ENCODE data around the gene LCK. TPM values are rescaled to one million over a fixed set of nuclear protein-coding genes. Genes with fewer than 3 reads are reported as not detected.
A peak's percentile ranks its signal among the peaks of the same experiment; 100 is the strongest.

The LCK gene
- total RNA-seq, 1 experiment from 2014 or later: 37.6 TPM

GRCh38 chr1:32299327-32299726 lies 48.3 kb downstream of the LCK start:
- Mint-ChIP-seq H3K27me3 (ENCODE audit: low read depth) (no peaks in the 10 kb centered on the region), H3K4me3 (no peak overlapping the region; a peak in 1 of 5 replicates), H3K36me3 (ENCODE audit: insufficient read depth in 1 of 3, low read depth in 3 of 3) (peaks cover 25 to 51% (median 35%) of the 10 kb centered on the region in 3 experiments), H3K4me1 (peaks cover 10 to 11% of the 10 kb centered on the region in 2 experiments), H3K27ac (peak overlapping the region in 1 of 3 experiments; percentile 44; a peak in 2 of 7 replicates), H3K9me3 (peaks cover 0 to 2% of the 10 kb centered on the region in 2 experiments; a peak in 1 of 5 replicates)
- H3K23me2 ChIP-seq (ENCODE audit: insufficient read length, low read depth, low read length, poor library complexity, severe bottlenecking): no peaks in the 10 kb centered on the region
- H3K4ac ChIP-seq (ENCODE audit: low read depth, low read length): no peak overlapping the region
- H3K56ac ChIP-seq (ENCODE audit: insufficient read length, low read depth, low read length): no peak overlapping the region
- H3T11ph ChIP-seq (ENCODE audit: low read length): no peak overlapping the region
- no peak overlapping the region for H3K27ac ChIP-seq (ENCODE audit: insufficient read length, low read depth, low read length)
- H4K5ac ChIP-seq (ENCODE audit: insufficient read length, low read depth, low read length): no peak overlapping the region
- no peaks in the 10 kb centered on the region for H3K27me3 ChIP-seq (ENCODE audit: insufficient read depth, low read length)
- no peak overlapping the region for H2BK12ac ChIP-seq (ENCODE audit: insufficient read length, low read depth, low read length)
- no peak for TF ChIP-seq CTCF (conservative IDR thresholded peaks at IDR 0.05)
- H3K79me2 ChIP-seq (ENCODE audit: insufficient read depth, low read length): peaks cover 6% of the 10 kb centered on the region; the same call in 1 of the 2 replicates
- H3K4me2 ChIP-seq (ENCODE audit: insufficient read depth, insufficient read length, low read length): no peak overlapping the region
- no peak overlapping the region for H2BK120ac ChIP-seq (ENCODE audit: low read depth, low read length, poor library complexity, severe bottlenecking)
- no peak overlapping the region for H3K14ac ChIP-seq (ENCODE audit: insufficient read depth, low read length)
- no peak overlapping the region for H3K9ac ChIP-seq (ENCODE audit: extremely low read depth, insufficient read length, low read length)
- H2AFZ ChIP-seq (ENCODE audit: low read length): no peak overlapping the region
- H4K8ac ChIP-seq (replicated peaks; ENCODE audit: insufficient read length, low read depth, low read length): no peak overlapping the region
- H3K4me1 ChIP-seq (ENCODE audit: insufficient read depth, low read length): no peaks in the 10 kb centered on the region
- no peak overlapping the region for H4K91ac ChIP-seq (ENCODE audit: insufficient read length, low read depth, low read length)
- DNase-seq: no peak
- no peaks in the 10 kb centered on the region for H4K20me1 ChIP-seq (ENCODE audit: control insufficient read depth, insufficient read depth, insufficient read length)
- peaks cover 22% of the 10 kb centered on the region for H3K79me1 ChIP-seq (ENCODE audit: insufficient read depth, low read depth, low read length, poor library complexity, severe bottlenecking)
- H2BK20ac ChIP-seq (ENCODE audit: low read depth, low read length, poor library complexity, severe bottlenecking): no peak overlapping the region
- no peak overlapping the region for H2AK5ac ChIP-seq (ENCODE audit: insufficient read length, low read length)
- no peak overlapping the region for H2BK5ac ChIP-seq (ENCODE audit: insufficient read length, low read length)
- H3K23ac ChIP-seq (ENCODE audit: insufficient read length, low read depth, low read length): no peak overlapping the region
- no peak overlapping the region for H3K18ac ChIP-seq (ENCODE audit: insufficient read length, low read depth, low read length)
- H3K9me3 ChIP-seq (ENCODE audit: control insufficient read depth, low read depth, low read length): no peaks in the 10 kb centered on the region
- H2BK15ac ChIP-seq (ENCODE audit: low read depth, low read length): no peak overlapping the region

Measured in H9 (cell line).